Adrenal gland (tissue), 12 donors: Measurements from ENCODE around the gene ATP4A. TPM values are rescaled to one million over a fixed set of nuclear protein-coding genes. Genes with fewer than 3 reads are reported as not detected.

ENCODE experiments used
- DNase-seq, 7 donors: peaks; one replicate each; pipeline ENCODE4 v3.0.0-alpha.2; 2019 to 2020
- H3K27ac ChIP-seq, 5 donors: fragments of 200-600 bp; sonication (generic) in 4 of 5; 1 replicate in 3 of 5; 2 replicates in 2 of 5; pipeline versions ENCODE4 v1.5.1 to v1.8.0; 2016 to 2020; ENCODE audit warnings: mild to moderate bottlenecking in 1 of 5
- H3K27me3 ChIP-seq: fragments of 200-600 bp; 2 replicates; pipeline ENCODE4 v1.8.0; 2021
- H3K36me3 ChIP-seq, 2 donors: fragments of 200-600 bp; replicated peaks in 1 of 2; 1 replicate in 1 of 2; 2 replicates in 1 of 2; pipeline versions ENCODE4 v1.5.1 to v1.8.0; 2018 to 2022
- H3K4me1 ChIP-seq, 2 donors: fragments of 200-600 bp; replicated peaks in 1 of 2; 1 replicate in 1 of 2; 2 replicates in 1 of 2; pipeline versions ENCODE4 v1.5.1 to v1.8.0; 2018 to 2021
- H3K4me3 ChIP-seq, 4 donors: fragments of 200-600 bp; sonication (generic) in 3 of 4; one replicate each; pipeline ENCODE4 v1.5.1; 2016 to 2018
- H3K9me3 ChIP-seq, 3 donors: fragments of 200-600 bp; sonication (generic) in 1 of 3; replicated peaks in 1 of 3; 1 replicate in 2 of 3; 2 replicates in 1 of 3; pipeline versions ENCODE4 v1.5.1 to v1.8.0; 2016 to 2021
- CTCF ChIP-seq, 6 experiments: fragments of 450-650 bp in 4 of 6; fragments of 200-600 bp in 2 of 6; sonication (generic) in 1 of 6; IDR thresholded peaks; 1 replicate in 5 of 6; 2 replicates in 1 of 6; pipeline versions ENCODE4 v1.5.1 to v1.8.0; 2016 to 2021; ENCODE audit warnings: antibody characterized with exemption in 6 of 6, mild to moderate bottlenecking in 2 of 6, moderate library complexity in 1 of 6
- POLR2A ChIP-seq, 2 donors: fragments of 450-650 bp; IDR thresholded peaks; one replicate each; pipeline ENCODE4 v1.6.1; 2017; ENCODE audit warnings: antibody characterized with exemption in 2 of 2, mild to moderate bottlenecking in 2 of 2, moderate library complexity in 1 of 2
- WGBS, 4 donors: extraction: QIAGEN DNeasy Blood & Tissue Kit in 2 of 4; methylation state at CpG; one replicate each; pipeline versions ENCODE4 v1.1.5 to v1.1.7; 2013 to 2017; 5-methylcytosine and 5-hydroxymethylcytosine counted together
- intact Hi-C, 2 donors: fragments of 100-400 bp; cut with DNase I; formaldehyde crosslinking; loops; one replicate each; pipeline versions ENCODE4 v1.14.1 to v1.15.0; 2022 to 2023
- polyA plus RNA-seq, 3 donors: library from polyadenylated mRNA; stranded (reverse); fragments of 200-250 nt in 2 of 3; fragments of 350-450 nt in 1 of 3; fragmentation: Illumina TruSeq in 1 of 3; extraction: RNeasy Lipid Tissue Mini Kit (QIAGEN cat#74804) in 1 of 3; gene quantifications; one replicate each; pipeline ENCODE4 v1.2.3, GENCODE V29; 2013 to 2014
- total RNA-seq, 9 donors: library from RNA; depleted of rRNA in 4 of 9; stranded (reverse); fragments of >200 nt in 4 of 9; fragments of 120-200 nt in 1 of 9; fragmentation: NEBNext Ultra II Directional in 1 of 9; extraction: Animal tissue kit (Norgen Biotek cat#: 25700) in 1 of 9; gene quantifications; one replicate each; pipeline versions ENCODE4 v1.1.0 to v1.2.4, GENCODE V29; 2013 to 2023
- donor health status: healthy with polysubstance abuse.
- donor health status: Bipolar disorder and iron deficiency.
- donor health status: DM: yes; HTN: yes; CAD: no.
- donor health status: DM: no; HTN: no; CAD: no.
- donor health status: DM: no; HTN: no; CAD: no.
- donor health status: DM: yes; HTN: yes; CAD: no.

ATP4A gene
- total and polyA plus RNA-seq, 12 donors: 2.2 to 63.5 (median 7.5) TPM

- intact Hi-C loops: no loop called here
- Histone ChIP-seq H3K27me3 (no peaks in the 10 kb centered on the region), H3K36me3 (no peaks in the 10 kb centered on the region), H3K4me1 (no peaks in the 10 kb centered on the region), H3K27ac (no peak overlapping the region), H3K9me3 (peaks cover 0 to 8% (median 0%) of the 10 kb centered on the region in 3 donors), H3K4me3 (no peak overlapping the region)
- peak in 1 of 7 donors; percentile 8 for DNase-seq
- TF ChIP-seq POLR2A (IDR thresholded peaks at IDR 0.05): no peak
- no peak for TF ChIP-seq CTCF (IDR thresholded peaks at IDR 0.05)
- WGBS, 4 donors: 63 to 72% (median 65%) methylated on average over 7 of the region's 7 CpGs
These were observed 15.2 kb upstream of the ATP4A start for GRCh38 chr19:35578707-35579106.

DNA sequence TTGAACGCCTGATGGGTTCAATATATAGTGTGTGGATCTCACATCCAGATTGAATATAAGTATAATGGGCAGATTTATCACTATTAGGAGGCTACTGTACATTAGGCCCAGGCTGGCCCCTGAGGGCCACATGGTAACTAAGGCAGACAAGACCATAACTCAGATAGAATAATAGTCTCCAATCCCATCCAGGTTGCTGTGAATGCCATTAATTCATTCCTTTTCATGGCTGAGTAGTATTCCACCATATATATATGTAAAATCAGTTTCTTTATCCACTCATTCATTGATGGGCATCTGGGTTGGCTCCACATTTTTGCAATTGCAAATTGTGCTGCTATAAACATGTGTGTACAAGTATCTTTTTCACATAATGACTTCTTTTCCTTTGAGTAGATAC, 14.5 kb upstream of the ATP4A start:
- no peaks in the 10 kb centered on the region for H3K4me1 ChIP-seq
- no peaks in the 10 kb centered on the region for H3K27me3 ChIP-seq
- TF ChIP-seq POLR2A (IDR thresholded peaks at IDR 0.05) (no peak), CTCF (IDR thresholded peaks at IDR 0.05) (no peak)
- H3K9me3 ChIP-seq: peaks cover 0 to 8% (median 0%) of the 10 kb centered on the region in 3 donors
- intact Hi-C loops: no loop called here
- no peak overlapping the region for H3K4me3 ChIP-seq
- DNase-seq: no peak
- H3K27ac ChIP-seq: no peak overlapping the region
- H3K36me3 ChIP-seq: no peaks in the 10 kb centered on the region
- 80 to 88% (median 84%) methylated on average over 1 of the region's 1 CpG for WGBS, 4 donors

DNA sequence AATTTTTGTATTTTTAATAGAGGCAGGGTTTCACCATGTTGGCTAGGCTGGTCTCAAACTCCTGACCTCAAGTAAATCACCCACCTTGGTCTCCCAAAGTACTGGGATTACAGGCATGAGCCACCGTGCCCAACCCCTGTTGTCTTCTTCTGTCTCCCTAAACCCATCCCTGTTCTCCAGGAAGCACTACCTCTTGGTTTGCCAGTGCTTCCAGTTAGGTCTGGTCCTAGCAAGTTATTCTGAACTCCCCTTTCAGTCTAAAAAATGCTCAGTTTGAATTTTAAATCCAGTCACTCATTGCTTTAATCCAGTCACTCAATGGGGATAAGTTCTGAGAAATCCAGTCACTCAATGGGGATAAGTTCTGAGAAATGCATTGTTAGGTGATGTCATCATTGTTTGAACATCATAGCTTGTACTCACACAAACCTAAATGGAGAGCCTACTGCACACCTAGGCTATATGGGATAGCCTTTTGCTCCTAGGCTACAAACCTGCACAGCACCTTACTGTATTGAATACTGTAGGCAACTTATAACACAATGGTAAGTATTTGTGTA, 8.0 kb upstream of the ATP4A start:
- 71 to 98% (median 90%) methylated on average over 1 of the region's 1 CpG for WGBS, 4 donors
- DNase-seq: no peak
- Histone ChIP-seq H3K27me3 (no peaks in the 10 kb centered on the region), H3K9me3 (peaks cover 0 to 8% (median 0%) of the 10 kb centered on the region in 3 donors), H3K36me3 (no peaks in the 10 kb centered on the region), H3K4me3 (no peak overlapping the region), H3K27ac (no peak overlapping the region), H3K4me1 (peaks cover 15 to 19% of the 10 kb centered on the region in 2 donors)
- intact Hi-C loops: no loop called here
- no peak for TF ChIP-seq POLR2A (IDR thresholded peaks at IDR 0.05)
- TF ChIP-seq CTCF (IDR thresholded peaks at IDR 0.05): no peak

DNA sequence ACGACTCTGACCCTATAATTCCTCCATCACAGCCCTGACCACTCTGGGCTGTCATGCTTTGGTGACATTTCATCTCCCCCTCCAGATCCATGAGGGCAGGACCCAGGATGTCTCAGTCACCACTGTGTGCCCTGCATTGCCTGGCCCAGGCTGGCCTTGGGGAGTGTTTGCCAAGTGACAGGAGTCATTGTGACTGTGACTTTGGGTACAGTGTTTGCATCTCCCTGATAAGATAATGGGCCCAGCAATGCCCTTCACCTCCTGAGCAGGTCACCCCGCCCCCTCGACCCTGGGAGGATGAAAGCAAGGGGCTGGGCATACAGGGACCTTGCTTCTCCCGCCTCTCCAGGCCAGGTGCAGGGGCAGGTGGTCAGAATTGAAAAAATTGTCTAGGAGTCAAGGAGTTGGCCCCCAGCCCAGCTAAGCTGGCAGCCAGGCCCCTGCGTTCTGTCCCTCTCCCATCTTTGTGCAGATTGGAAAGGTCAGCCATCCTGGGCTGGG, 5.9 kb upstream of the ATP4A start:
- H3K9me3 ChIP-seq: no peaks in the 10 kb centered on the region
- H3K27ac ChIP-seq: peak overlapping the region in 3 of 5 donors; percentile 26 to 84 (median 62)
- WGBS, 4 donors: 27 to 42% (median 29%) methylated on average over 1 to 5 of the region's 5 CpGs
- no peak overlapping the region for H3K4me3 ChIP-seq
- no peaks in the 10 kb centered on the region for H3K36me3 ChIP-seq
- TF ChIP-seq CTCF (IDR thresholded peaks at IDR 0.05) (no peak), POLR2A (IDR thresholded peaks at IDR 0.05) (no peak)
- H3K4me1 ChIP-seq: peaks cover 15 to 19% of the 10 kb centered on the region in 2 donors
- intact Hi-C loops: no loop called here
- peak; percentile 76 to 90 (median 86) for DNase-seq
- H3K27me3 ChIP-seq: no peaks in the 10 kb centered on the region
